WTC11 (cell line): ENCODE data around the gene B4GALNT3. TPM values are rescaled to one million over a fixed set of nuclear protein-coding genes. Genes with fewer than 3 reads are reported as not detected.

ENCODE experiments used
- ATAC-seq: fragments of 200-7000 bp; cut with Tn5 transposase; 2 replicates; pipeline ENCODE4 v1.10.0; 2021; ENCODE audit warnings: mild to moderate bottlenecking, moderate library complexity
- CTCF ChIA-PET: fragments of 300-600 bp; sonication (Branson Sonifier 250); formaldehyde crosslinking; loops from one replicate; lab custom pipeline; 2021; ENCODE audit warnings: antibody characterized with exemption; lab: Charles Lee
- POLR2A ChIA-PET: fragments of 350-600 bp; sonication (Branson Sonifier 250); formaldehyde crosslinking; loops from one replicate; lab custom pipeline; 2021; ENCODE audit warnings: antibody characterized with exemption; lab: Charles Lee
- DNase-seq: peaks from one replicate; pipeline ENCODE4 v3.0.0; 2021; ENCODE audit warnings: low spot score
- H3K27ac Mint-ChIP-seq: 2 replicates; pipeline ENCODE4 v1.8.0; 2021; ENCODE audit warnings: mixed read lengths
- H3K27me3 Mint-ChIP-seq: 2 replicates; pipeline ENCODE4 v1.8.0; 2021; ENCODE audit warnings: low read depth, mild to moderate bottlenecking, moderate library complexity, mixed read lengths
- H3K36me3 Mint-ChIP-seq: 2 replicates; pipeline ENCODE4 v1.8.0; 2021; ENCODE audit warnings: mixed read lengths
- H3K4me1 Mint-ChIP-seq: 2 replicates; pipeline ENCODE4 v1.8.0; 2022; ENCODE audit warnings: mixed read lengths
- H3K4me3 Mint-ChIP-seq: 2 replicates; pipeline ENCODE4 v1.8.0; 2021; ENCODE audit warnings: mild to moderate bottlenecking, moderate library complexity, mixed read lengths
- H3K9me3 Mint-ChIP-seq: 2 replicates; pipeline ENCODE4 v1.8.0; 2021; ENCODE audit warnings: mixed read lengths
- CBFB ChIP-seq: sonication (generic); formaldehyde crosslinking; IDR thresholded peaks from 2 replicates; pipeline ENCODE4 v1.8.1; 2022; ENCODE audit warnings: mild to moderate bottlenecking, low read depth, missing genetic modification reagents
- E2F4 ChIP-seq: sonication (generic); formaldehyde crosslinking; IDR thresholded peaks from 2 replicates; pipeline ENCODE4 v1.8.1; 2022; ENCODE audit warnings: low read depth, mild to moderate bottlenecking, moderate library complexity, missing genetic modification reagents, borderline replicate concordance
- E2F5 ChIP-seq: sonication (generic); formaldehyde crosslinking; IDR thresholded peaks from 2 replicates; pipeline ENCODE4 v1.8.1; 2022; ENCODE audit warnings: mild to moderate bottlenecking, moderate library complexity, missing genetic modification reagents
- ERG ChIP-seq: fragments of 250-450 bp; sonication (Bioruptor Pico); IDR thresholded peaks from 2 replicates; pipeline ENCODE4 v1.8.0; 2021; ENCODE audit warnings: mild to moderate bottlenecking
- ESRRA ChIP-seq: sonication (generic); formaldehyde crosslinking; IDR thresholded peaks from 2 replicates; pipeline ENCODE4 v1.8.1; 2022; ENCODE audit warnings: mild to moderate bottlenecking, missing genetic modification reagents, borderline replicate concordance
- HMGA2 ChIP-seq: fragments of 250-450 bp; sonication (Bioruptor Pico); IDR thresholded peaks from 2 replicates; pipeline ENCODE4 v1.4.0; 2021; ENCODE audit warnings: mild to moderate bottlenecking, moderate library complexity
- IRF1 ChIP-seq: sonication (generic); formaldehyde crosslinking; IDR thresholded peaks from 2 replicates; pipeline ENCODE4 v1.8.0; 2023; ENCODE audit warnings: missing genetic modification reagents
- IRF2 ChIP-seq: sonication (generic); formaldehyde crosslinking; IDR thresholded peaks from 2 replicates; pipeline ENCODE4 v1.8.0; 2022; ENCODE audit warnings: low read depth, missing genetic modification reagents, borderline replicate concordance
- JAZF1 ChIP-seq: fragments of 250-450 bp; sonication (Bioruptor Pico); IDR thresholded peaks from 2 replicates; pipeline ENCODE4 v1.9.0; 2021; ENCODE audit warnings: moderate library complexity, mild to moderate bottlenecking, inconsistent platforms
- MXD4 ChIP-seq: fragments of 250-450 bp; sonication (Bioruptor Pico); IDR thresholded peaks from 2 replicates; pipeline ENCODE4 v1.8.0; 2021; ENCODE audit warnings: mild to moderate bottlenecking, moderate library complexity, borderline replicate concordance
- NR1H2 ChIP-seq: sonication (generic); formaldehyde crosslinking; IDR thresholded peaks from 2 replicates; pipeline ENCODE4 v1.9.0; 2021; ENCODE audit warnings: mild to moderate bottlenecking, moderate library complexity, missing genetic modification reagents
- SMAD4 ChIP-seq: sonication (generic); formaldehyde crosslinking; IDR thresholded peaks from 2 replicates; pipeline ENCODE4 v1.8.0; 2022; ENCODE audit warnings: mild to moderate bottlenecking, missing genetic modification reagents
- SOX15 ChIP-seq: fragments of 250-450 bp; sonication (Bioruptor Pico); IDR thresholded peaks from 2 replicates; pipeline ENCODE4 v1.9.0; 2021; ENCODE audit warnings: mild to moderate bottlenecking
- SP1 ChIP-seq: sonication (generic); formaldehyde crosslinking; conservative IDR thresholded peaks from 2 replicates; pipeline ENCODE4 v1.8.1; 2022; ENCODE audit warnings: missing genetic modification reagents
- ZBTB43 ChIP-seq: sonication (generic); formaldehyde crosslinking; IDR thresholded peaks from 2 replicates; pipeline ENCODE4 v1.8.1; 2023; ENCODE audit warnings: mild to moderate bottlenecking, missing genetic modification reagents
- ZNF232 ChIP-seq: sonication (generic); formaldehyde crosslinking; IDR thresholded peaks from 2 replicates; pipeline ENCODE4 v1.8.0; 2022; ENCODE audit warnings: mild to moderate bottlenecking, missing genetic modification reagents
- ZNF671 ChIP-seq: fragments of 250-450 bp; sonication (Bioruptor Pico); IDR thresholded peaks from 2 replicates; pipeline ENCODE4 v1.8.0; 2021; ENCODE audit warnings: mild to moderate bottlenecking
- total RNA-seq: library from RNA; stranded (reverse); gene quantifications from 3 replicates; pipeline ENCODE4 v1.2.3, GENCODE V29; 2021

B4GALNT3 gene
- total RNA-seq, 1 experiment from 2014 or later, result 19.0 TPM

GRCh38 chr12:530308-530707 lies 70.6 kb downstream of the B4GALNT3 start (continued):
- TF ChIP-seq E2F4 (no peak), ERG (CRISPR knock-in tag) (no peak), JAZF1 (CRISPR knock-in tag) (no peak), IRF2 (CRISPR knock-in tag) (no peak), HMGA2 (CRISPR knock-in tag) (no peak)

- peaks cover 24% of the 10 kb centered on the region for H3K36me3 Mint-ChIP-seq
- peaks cover 3% of the 10 kb centered on the region for H3K27me3 Mint-ChIP-seq
- H3K9me3 Mint-ChIP-seq, result peaks cover 29% of the 10 kb centered on the region
- no peak overlapping the region for H3K4me3 Mint-ChIP-seq
- ATAC-seq (no peak), DNase-seq (no peak)
- POLR2A ChIA-PET, result no interaction called here
- H3K27ac Mint-ChIP-seq, result no peak overlapping the region
- TF ChIP-seq CBFB (CRISPR knock-in tag) (no peak), ZNF232 (CRISPR knock-in tag) (no peak), MXD4 (CRISPR knock-in tag) (no peak), SP1 (CRISPR knock-in tag) (no peak), IRF1 (CRISPR knock-in tag) (no peak), ZBTB43 (no peak), SOX15 (no peak), HMGA2 (CRISPR knock-in tag) (no peak), ESRRA (no peak), NR1H2 (CRISPR knock-in tag) (no peak)
- no peaks in the 10 kb centered on the region for H3K4me1 Mint-ChIP-seq
- CTCF ChIA-PET, result interaction anchor here (0.8 kb wide), 1 partner anchor 17 kb away, joined by 3 read pairs; no protein-coding TSS in a partner anchor
Observed at GRCh38 chr12:530821-531220, 71.1 kb downstream of the B4GALNT3 start.

GRCh38 chr12:531951-532585 lies 72.3 kb downstream of the B4GALNT3 start:
- peaks cover 26% of the 10 kb centered on the region for H3K36me3 Mint-ChIP-seq
- no peak for ATAC-seq
- TF ChIP-seq E2F5 (CRISPR knock-in tag) (no peak), ZNF671 (CRISPR knock-in tag) (no peak), HMGA2 (CRISPR knock-in tag) (no peak), SMAD4 (CRISPR knock-in tag) (no peak)
- CTCF ChIA-PET, result interaction anchor here (0.6 kb wide), 1 partner anchor 225 kb away, joined by 3 read pairs; no protein-coding TSS in a partner anchor
- H3K27ac Mint-ChIP-seq, result no peak overlapping the region
- H3K27me3 Mint-ChIP-seq, result peaks cover 3% of the 10 kb centered on the region
- no peak for DNase-seq
- no peak overlapping the region for H3K4me3 Mint-ChIP-seq
- POLR2A ChIA-PET, result no interaction called here
- H3K4me1 Mint-ChIP-seq, result peaks cover 5% of the 10 kb centered on the region; the same call in 1 of the 2 replicates
- peaks cover 29% of the 10 kb centered on the region for H3K9me3 Mint-ChIP-seq
